K562 (cell line): ENCODE results near the gene ATP6V1G2. TPM values are rescaled to one million over a fixed set of nuclear protein-coding genes. Genes with fewer than 3 reads are reported as not detected.

Source experiments
- NR1H2 ChIP-seq: sonication (generic); formaldehyde crosslinking; IDR thresholded peaks from 2 replicates; pipeline ENCODE4 v1.4.0; 2020; ENCODE audit warnings: mild to moderate bottlenecking, missing genetic modification reagents
- PHF8 ChIP-seq: fragments of 200-600 bp; sonication (generic); IDR thresholded peaks from 2 replicates; pipeline ENCODE4 v1.6.1; 2012; ENCODE audit warnings: mixed run types, mild to moderate bottlenecking, inconsistent platforms, low read length, moderate library complexity, borderline replicate concordance
- POLR2B ChIP-seq: fragments of 450-650 bp; IDR thresholded peaks from 2 replicates; pipeline ENCODE4 v1.6.1; 2018; ENCODE audit warnings: low read depth; ENCODE audit not compliant: partially characterized antibody
- U2AF1 ChIP-seq: fragments of 200-400 bp; formaldehyde crosslinking; optimal IDR thresholded peaks from 2 replicates; pipeline ENCODE3; 2017; ENCODE audit warnings: mild to moderate bottlenecking, low read depth, low read length, moderate library complexity
- ZBED1 ChIP-seq: IDR thresholded peaks from 2 replicates; pipeline ENCODE4 v1.6.1; 2014
- polyA plus RNA-seq, 8 experiments: library from polyadenylated mRNA; depleted of rRNA in 4 of 8; stranded (reverse) in 5 of 8; unstranded in 3 of 8; fragments of >200 nt; fragmentation: Nextera tagmentation in 2 of 8; fragmentation: Illumina TruSeq in 1 of 8; extraction: Ambion mirVana in 2 of 8; extraction: Trizol in 1 of 8; gene quantifications; 2 replicates each; pipeline versions ENCODE4 v1.2.1 to v1.2.3, GENCODE V29; 2011 to 2014; ENCODE audit warnings: inconsistent platforms in 1 of 8, missing spikeins in 1 of 8
- total RNA-seq, 7 experiments: library from RNA; depleted of rRNA in 6 of 7; stranded (reverse); fragments of >200 nt in 6 of 7; fragmentation: Illumina TruSeq in 2 of 7; extraction: Trizol in 2 of 7; gene quantifications; 2 replicates each; pipeline versions ENCODE4 v1.2.1 to v1.2.3, GENCODE V29; 2011 to 2021; ENCODE audit warnings: low replicate concordance in 1 of 7
- TF ChIP-seq, protein P1 (sequence below): fragments of 450-650 bp; conservative IDR thresholded peaks from 2 replicates; pipeline ENCODE4 v1.6.1; 2016; ENCODE audit warnings: missing genetic modification characterization, low read depth, mild to moderate bottlenecking, missing compliant biosample characterization, moderate library complexity
- TF ChIP-seq, protein P2 (sequence below): fragments of 450-650 bp; IDR thresholded peaks from 2 replicates; pipeline ENCODE4 v1.6.1; 2018; ENCODE audit not compliant: partially characterized antibody
- TF ChIP-seq, protein P3 (sequence below): fragments of 250-450 bp; sonication (Bioruptor Pico); IDR thresholded peaks from 2 replicates; pipeline ENCODE4 v1.8.0; 2021; ENCODE audit warnings: moderate library complexity, mild to moderate bottlenecking, inconsistent platforms
- TF ChIP-seq, protein P4 (sequence below), 2 experiments: fragments of 450-650 bp; formaldehyde crosslinking in 1 of 2; IDR thresholded peaks; 2 replicates each; pipeline versions ENCODE4 v1.4.0 to v1.6.1; 2014 to 2020; ENCODE audit warnings: mild to moderate bottlenecking in 2 of 2, borderline replicate concordance in 1 of 2, low read depth in 1 of 2

The ATP6V1G2 gene
- total and polyA plus RNA-seq, 9 of the 15 experiments (the other 6 are each of a cell fraction or from before 2014, with no cell fraction given): 0.14 to 1.5 (median 0.33) TPM

DNA sequence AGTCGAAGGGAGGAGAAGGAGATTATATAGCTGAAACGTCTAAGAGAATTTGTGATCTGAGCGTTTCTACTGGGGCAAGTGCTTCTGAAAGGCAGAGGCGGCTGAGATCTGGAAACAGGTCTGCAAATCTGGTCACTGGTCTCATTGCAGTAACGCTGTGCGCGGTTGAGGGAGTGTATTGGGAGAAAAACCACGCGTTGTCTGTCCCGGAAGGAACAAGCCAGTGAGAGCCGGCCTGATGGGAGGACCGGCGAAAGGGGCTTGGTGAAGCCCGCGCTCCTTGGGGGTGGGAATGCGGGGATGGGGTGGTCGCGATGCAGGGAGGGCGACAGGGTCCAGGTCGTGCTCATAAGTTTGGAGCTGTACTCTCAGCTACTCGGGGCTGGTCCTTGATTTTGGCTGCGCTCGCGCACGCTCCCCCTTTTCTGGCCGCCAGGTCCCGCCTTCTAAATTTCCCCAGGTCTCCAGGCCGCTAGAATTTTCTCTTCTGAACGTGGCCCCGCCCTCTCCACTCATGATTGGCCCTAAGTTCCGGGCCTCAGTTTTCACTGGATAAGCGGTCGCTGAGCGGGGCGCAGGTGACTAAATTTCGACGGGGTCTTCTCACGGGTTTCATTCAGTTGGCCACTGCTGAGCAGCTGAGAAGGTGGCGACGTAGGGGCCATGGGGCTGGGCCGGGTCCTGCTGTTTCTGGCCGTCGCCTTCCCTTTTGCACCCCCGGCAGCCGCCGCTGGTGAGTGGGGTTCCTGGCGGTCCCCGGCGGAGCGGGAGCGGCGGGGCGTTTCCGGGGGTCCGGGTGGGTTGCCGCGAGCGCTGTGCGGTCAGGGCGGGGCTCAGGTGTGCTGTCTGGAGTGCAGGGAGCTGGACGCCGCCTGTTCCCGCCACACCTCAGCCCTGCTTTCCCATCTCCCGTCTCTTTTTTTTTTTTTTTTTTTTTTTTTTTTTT, 48.6 kb downstream of the ATP6V1G2 start, which contains the start of gene MICB (continued):
- TF ChIP-seq, protein P1, sequence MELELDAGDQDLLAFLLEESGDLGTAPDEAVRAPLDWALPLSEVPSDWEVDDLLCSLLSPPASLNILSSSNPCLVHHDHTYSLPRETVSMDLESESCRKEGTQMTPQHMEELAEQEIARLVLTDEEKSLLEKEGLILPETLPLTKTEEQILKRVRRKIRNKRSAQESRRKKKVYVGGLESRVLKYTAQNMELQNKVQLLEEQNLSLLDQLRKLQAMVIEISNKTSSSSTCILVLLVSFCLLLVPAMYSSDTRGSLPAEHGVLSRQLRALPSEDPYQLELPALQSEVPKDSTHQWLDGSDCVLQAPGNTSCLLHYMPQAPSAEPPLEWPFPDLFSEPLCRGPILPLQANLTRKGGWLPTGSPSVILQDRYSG: no peak
- TF ChIP-seq PHF8 (peak; percentile 64; the same call in 1 of the 2 replicates), POLR2B (peak; percentile 58), ZBED1 (no peak), NR1H2 (CRISPR knock-in tag) (no peak), U2AF1 (no peak)
- TF ChIP-seq, protein P2, sequence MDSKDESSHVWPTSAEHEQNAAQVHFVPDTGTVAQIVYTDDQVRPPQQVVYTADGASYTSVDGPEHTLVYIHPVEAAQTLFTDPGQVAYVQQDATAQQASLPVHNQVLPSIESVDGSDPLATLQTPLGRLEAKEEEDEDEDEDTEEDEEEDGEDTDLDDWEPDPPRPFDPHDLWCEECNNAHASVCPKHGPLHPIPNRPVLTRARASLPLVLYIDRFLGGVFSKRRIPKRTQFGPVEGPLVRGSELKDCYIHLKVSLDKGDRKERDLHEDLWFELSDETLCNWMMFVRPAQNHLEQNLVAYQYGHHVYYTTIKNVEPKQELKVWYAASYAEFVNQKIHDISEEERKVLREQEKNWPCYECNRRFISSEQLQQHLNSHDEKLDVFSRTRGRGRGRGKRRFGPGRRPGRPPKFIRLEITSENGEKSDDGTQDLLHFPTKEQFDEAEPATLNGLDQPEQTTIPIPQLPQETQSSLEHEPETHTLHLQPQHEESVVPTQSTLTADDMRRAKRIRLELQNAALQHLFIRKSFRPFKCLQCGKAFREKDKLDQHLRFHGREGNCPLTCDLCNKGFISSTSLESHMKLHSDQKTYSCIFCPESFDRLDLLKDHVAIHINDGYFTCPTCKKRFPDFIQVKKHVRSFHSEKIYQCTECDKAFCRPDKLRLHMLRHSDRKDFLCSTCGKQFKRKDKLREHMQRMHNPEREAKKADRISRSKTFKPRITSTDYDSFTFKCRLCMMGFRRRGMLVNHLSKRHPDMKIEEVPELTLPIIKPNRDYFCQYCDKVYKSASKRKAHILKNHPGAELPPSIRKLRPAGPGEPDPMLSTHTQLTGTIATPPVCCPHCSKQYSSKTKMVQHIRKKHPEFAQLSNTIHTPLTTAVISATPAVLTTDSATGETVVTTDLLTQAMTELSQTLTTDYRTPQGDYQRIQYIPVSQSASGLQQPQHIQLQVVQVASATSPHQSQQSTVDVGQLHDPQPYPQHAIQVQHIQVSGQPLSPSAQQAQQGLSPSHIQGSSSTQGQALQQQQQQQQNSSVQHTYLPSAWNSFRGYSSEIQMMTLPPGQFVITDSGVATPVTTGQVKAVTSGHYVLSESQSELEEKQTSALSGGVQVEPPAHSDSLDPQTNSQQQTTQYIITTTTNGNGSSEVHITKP: peak; percentile 98
- TF ChIP-seq, protein P3, sequence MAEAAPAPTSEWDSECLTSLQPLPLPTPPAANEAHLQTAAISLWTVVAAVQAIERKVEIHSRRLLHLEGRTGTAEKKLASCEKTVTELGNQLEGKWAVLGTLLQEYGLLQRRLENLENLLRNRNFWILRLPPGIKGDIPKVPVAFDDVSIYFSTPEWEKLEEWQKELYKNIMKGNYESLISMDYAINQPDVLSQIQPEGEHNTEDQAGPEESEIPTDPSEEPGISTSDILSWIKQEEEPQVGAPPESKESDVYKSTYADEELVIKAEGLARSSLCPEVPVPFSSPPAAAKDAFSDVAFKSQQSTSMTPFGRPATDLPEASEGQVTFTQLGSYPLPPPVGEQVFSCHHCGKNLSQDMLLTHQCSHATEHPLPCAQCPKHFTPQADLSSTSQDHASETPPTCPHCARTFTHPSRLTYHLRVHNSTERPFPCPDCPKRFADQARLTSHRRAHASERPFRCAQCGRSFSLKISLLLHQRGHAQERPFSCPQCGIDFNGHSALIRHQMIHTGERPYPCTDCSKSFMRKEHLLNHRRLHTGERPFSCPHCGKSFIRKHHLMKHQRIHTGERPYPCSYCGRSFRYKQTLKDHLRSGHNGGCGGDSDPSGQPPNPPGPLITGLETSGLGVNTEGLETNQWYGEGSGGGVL (CRISPR knock-in tag): no peak
- TF ChIP-seq, protein P4, sequence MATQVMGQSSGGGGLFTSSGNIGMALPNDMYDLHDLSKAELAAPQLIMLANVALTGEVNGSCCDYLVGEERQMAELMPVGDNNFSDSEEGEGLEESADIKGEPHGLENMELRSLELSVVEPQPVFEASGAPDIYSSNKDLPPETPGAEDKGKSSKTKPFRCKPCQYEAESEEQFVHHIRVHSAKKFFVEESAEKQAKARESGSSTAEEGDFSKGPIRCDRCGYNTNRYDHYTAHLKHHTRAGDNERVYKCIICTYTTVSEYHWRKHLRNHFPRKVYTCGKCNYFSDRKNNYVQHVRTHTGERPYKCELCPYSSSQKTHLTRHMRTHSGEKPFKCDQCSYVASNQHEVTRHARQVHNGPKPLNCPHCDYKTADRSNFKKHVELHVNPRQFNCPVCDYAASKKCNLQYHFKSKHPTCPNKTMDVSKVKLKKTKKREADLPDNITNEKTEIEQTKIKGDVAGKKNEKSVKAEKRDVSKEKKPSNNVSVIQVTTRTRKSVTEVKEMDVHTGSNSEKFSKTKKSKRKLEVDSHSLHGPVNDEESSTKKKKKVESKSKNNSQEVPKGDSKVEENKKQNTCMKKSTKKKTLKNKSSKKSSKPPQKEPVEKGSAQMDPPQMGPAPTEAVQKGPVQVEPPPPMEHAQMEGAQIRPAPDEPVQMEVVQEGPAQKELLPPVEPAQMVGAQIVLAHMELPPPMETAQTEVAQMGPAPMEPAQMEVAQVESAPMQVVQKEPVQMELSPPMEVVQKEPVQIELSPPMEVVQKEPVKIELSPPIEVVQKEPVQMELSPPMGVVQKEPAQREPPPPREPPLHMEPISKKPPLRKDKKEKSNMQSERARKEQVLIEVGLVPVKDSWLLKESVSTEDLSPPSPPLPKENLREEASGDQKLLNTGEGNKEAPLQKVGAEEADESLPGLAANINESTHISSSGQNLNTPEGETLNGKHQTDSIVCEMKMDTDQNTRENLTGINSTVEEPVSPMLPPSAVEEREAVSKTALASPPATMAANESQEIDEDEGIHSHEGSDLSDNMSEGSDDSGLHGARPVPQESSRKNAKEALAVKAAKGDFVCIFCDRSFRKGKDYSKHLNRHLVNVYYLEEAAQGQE (IDR thresholded peaks at IDR 0.05; ENCODE audit: borderline replicate concordance): peak; percentile 51; the same call in 1 of the 2 replicates
- TF ChIP-seq, protein P4 (CRISPR knock-in tag; IDR thresholded peaks at IDR 0.05; ENCODE audit: low read depth): no peak
